NCI-H2227 (cell line): ENCODE measurements around the gene PRPF40A.
"Not testable (repeated sequence)": the region's sequence is repeated elsewhere in the genome, so short reads cannot be mapped to it uniquely, and the experiment has no call there.

Experiments
- DNase-seq: peaks from one replicate; lab custom pipeline; 2025; ENCODE audit not compliant: unreplicated experiment; lab: John Stamatoyannopoulos, UW

PRPF40A gene

GRCh38 chr2:152717228-152718075 lies at the start of gene PRPF40A:
Gene PRPF40A (minus strand): TSS chr2:152717461. CDS start chr2:152717439, 22 bp downstream.
- peak; percentile 100 for DNase-seq

- DNase-seq, result no peak
Measured at GRCh38 chr2:152766928-152767327, 49.7 kb upstream of the PRPF40A start.

- DNase-seq, result no peak
Measured at GRCh38 chr2:152763651-152764050, 46.4 kb upstream of the PRPF40A start.

- DNase-seq, result not testable (repeated sequence)
Measured at GRCh38 chr2:152763208-152763607, 45.9 kb upstream of the PRPF40A start.

GRCh38 chr2:152762202-152762601 lies 44.9 kb upstream of the PRPF40A start:
- DNase-seq, result no peak

GRCh38 chr2:152761214-152761613 lies 44.0 kb upstream of the PRPF40A start:
- DNase-seq, result no peak

GRCh38 chr2:152759290-152760072 lies 42.2 kb upstream of the PRPF40A start:
- no peak for DNase-seq

GRCh38 chr2:152755029-152755428 lies 37.8 kb upstream of the PRPF40A start:
- DNase-seq, result peak; percentile 12

GRCh38 chr2:152747751-152748150 lies 30.5 kb upstream of the PRPF40A start:
- DNase-seq, result not testable (repeated sequence)

GRCh38 chr2:152743002-152743401 lies 25.7 kb upstream of the PRPF40A start:
- peak; percentile 35 for DNase-seq

GRCh38 chr2:152740743-152741328 lies 23.6 kb upstream of the PRPF40A start:
- DNase-seq, result peak; percentile 83

- not testable (repeated sequence) for DNase-seq
Measured at GRCh38 chr2:152739705-152740104, 22.4 kb upstream of the PRPF40A start.

- no peak for DNase-seq
Measured at GRCh38 chr2:152738438-152738837, 21.2 kb upstream of the PRPF40A start.

GRCh38 chr2:152737509-152737908 lies 20.2 kb upstream of the PRPF40A start:
- DNase-seq, result not testable (repeated sequence)

GRCh38 chr2:152730591-152731333 lies 13.5 kb upstream of the PRPF40A start:
- no peak for DNase-seq

GRCh38 chr2:152729844-152730243 lies 12.6 kb upstream of the PRPF40A start:
- no peak for DNase-seq

GRCh38 chr2:152723918-152724317 lies 6.7 kb upstream of the PRPF40A start:
- DNase-seq, result no peak

- not testable (repeated sequence) for DNase-seq
Measured at GRCh38 chr2:152722639-152723038, 5.4 kb upstream of the PRPF40A start.

- no peak for DNase-seq
Measured at GRCh38 chr2:152720794-152721193, 3.5 kb upstream of the PRPF40A start.

GRCh38 chr2:152718909-152719645 lies 1.8 kb upstream of the PRPF40A start:
- DNase-seq, result peak; percentile 83
